ENCODE measurements around the gene CALCOCO1. TPM values are rescaled to one million over a fixed set of nuclear protein-coding genes. Genes with fewer than 3 reads are reported as not detected.
A peak's percentile ranks its signal among the peaks of the same experiment; 100 is the strongest.

Gene CALCOCO1
- total RNA-seq = 63.5 and 71.3 TPM in 2 replicates
- 74.4 and 83.1 TPM in 2 replicates for polyA plus RNA-seq

- Histone ChIP-seq H3K27ac (no peak within 1 kb of the TSS), H3K4me2 (peak within 1 kb of the TSS; percentile 81), H3K9me3 (ENCODE audit: low read depth) (no peaks in the 10 kb centered on the region), H3K9me2 (replicated peaks; ENCODE audit: insufficient read depth) (no peaks in the 10 kb centered on the region), H3K79me2 (peaks cover 4% of the 10 kb centered on the region), H3K36me3 (replicated peaks; ENCODE audit: insufficient read depth, low read depth) (no peaks in the 10 kb centered on the region), H4K20me1 (ENCODE audit: insufficient read depth, poor library complexity, severe bottlenecking) (no peaks in the 10 kb centered on the region), H3K4me1 (ENCODE audit: insufficient read depth) (peaks cover 6% of the 10 kb centered on the region), H3K4me3 (peak within 1 kb of the TSS; percentile 35), H2AFZ (peak within 1 kb of the TSS; percentile 46), H3K27me3 (peaks cover 5% of the 10 kb centered on the region)
- 3% methylated on average over 38 of the region's 38 CpGs for WGBS (ENCODE audit: low lambda C conversion rate, missing lambda C conversion rate)
- DNase-seq (ENCODE audit: low spot score) = peak; percentile 98
- TF ChIP-seq CTCF (IDR thresholded peaks at IDR 0.05; ENCODE audit: poor library complexity) = no peak
- TF ChIP-seq EZH2phosphoT487 (IDR thresholded peaks at IDR 0.05; ENCODE audit: low read depth, severe bottlenecking, unreplicated experiment) = no peak
- TF ChIP-seq EZH2 (IDR thresholded peaks at IDR 0.05; ENCODE audit: borderline replicate concordance) = no peak
Measured at GRCh38 chr12:53727310-53728041, at the start of gene CALCOCO1. Gene CALCOCO1 (minus strand): TSS chr12:53727452. CDS start chr12:53725242, 2,210 bp downstream.

GRCh38 chr12:53776872-53777271 is 49.6 kb upstream of the CALCOCO1 start:
- Histone ChIP-seq H3K9me3 (ENCODE audit: low read depth) (no peaks in the 10 kb centered on the region), H3K27me3 (peaks cover 52% of the 10 kb centered on the region), H2AFZ (no peak overlapping the region), H4K20me1 (ENCODE audit: insufficient read depth, poor library complexity, severe bottlenecking) (no peaks in the 10 kb centered on the region), H3K4me3 (no peak overlapping the region), H3K9me2 (replicated peaks; ENCODE audit: insufficient read depth) (no peaks in the 10 kb centered on the region), H3K4me2 (no peak overlapping the region), H3K79me2 (no peaks in the 10 kb centered on the region), H3K4me1 (ENCODE audit: insufficient read depth) (no peaks in the 10 kb centered on the region), H3K36me3 (replicated peaks; ENCODE audit: insufficient read depth, low read depth) (no peaks in the 10 kb centered on the region), H3K27ac (no peak overlapping the region)
- 94% methylated on average over 1 of the region's 1 CpG for WGBS (ENCODE audit: low lambda C conversion rate, missing lambda C conversion rate)
- TF ChIP-seq EZH2phosphoT487 (IDR thresholded peaks at IDR 0.05; ENCODE audit: low read depth, severe bottlenecking, unreplicated experiment) (no peak), CTCF (IDR thresholded peaks at IDR 0.05; ENCODE audit: poor library complexity) (no peak), EZH2 (IDR thresholded peaks at IDR 0.05; ENCODE audit: borderline replicate concordance) (no peak)
- DNase-seq (ENCODE audit: low spot score) = no peak

GRCh38 chr12:53775478-53776145 is 48.4 kb upstream of the CALCOCO1 start:
- DNase-seq (ENCODE audit: low spot score) = no peak
- Histone ChIP-seq H3K36me3 (replicated peaks; ENCODE audit: insufficient read depth, low read depth) (no peaks in the 10 kb centered on the region), H3K4me1 (ENCODE audit: insufficient read depth) (no peaks in the 10 kb centered on the region), H4K20me1 (ENCODE audit: insufficient read depth, poor library complexity, severe bottlenecking) (no peaks in the 10 kb centered on the region), H3K27me3 (peaks cover 50% of the 10 kb centered on the region), H3K9me3 (ENCODE audit: low read depth) (no peaks in the 10 kb centered on the region), H3K27ac (no peak overlapping the region), H3K4me2 (no peak overlapping the region), H3K4me3 (no peak overlapping the region), H3K9me2 (replicated peaks; ENCODE audit: insufficient read depth) (no peaks in the 10 kb centered on the region), H3K79me2 (no peaks in the 10 kb centered on the region), H2AFZ (no peak overlapping the region)
- no peak for TF ChIP-seq EZH2 (IDR thresholded peaks at IDR 0.05; ENCODE audit: borderline replicate concordance)
- TF ChIP-seq CTCF (IDR thresholded peaks at IDR 0.05; ENCODE audit: poor library complexity) = no peak
- TF ChIP-seq EZH2phosphoT487 (IDR thresholded peaks at IDR 0.05; ENCODE audit: low read depth, severe bottlenecking, unreplicated experiment) = no peak
- WGBS (ENCODE audit: low lambda C conversion rate, missing lambda C conversion rate) = 77% methylated on average over 6 of the region's 6 CpGs

All from hepatocyte (in vitro differentiated cells).